IMR-90 (cell line): ENCODE data around the gene GABRB1. TPM values are rescaled to one million over a fixed set of nuclear protein-coding genes. Genes with fewer than 3 reads are reported as not detected.

ENCODE experiments used
- ATAC-seq: fragments of 200-7000 bp; cut with Tn5 transposase; 2 replicates; pipeline ENCODE4 v1.9.1; 2020; ENCODE audit warnings: low read depth, mild to moderate bottlenecking, moderate library complexity
- BruUV-seq: library from RNA; stranded (reverse); fragments of 400-500 nt; replicated peaks from 2 replicates; lab custom pipeline; 2021; lab: Mats Ljungman, UMichigan
- CTCF ChIA-PET: fragments of 300-600 bp; formaldehyde crosslinking; extraction: SDS; loops from one replicate; lab custom pipeline; 2021; ENCODE audit warnings: antibody characterized with exemption; lab: Yijun Ruan, JAX
- POLR2A ChIA-PET: fragments of 300-600 bp; sonication (Branson Sonifier 250); formaldehyde crosslinking; loops from one replicate; lab custom pipeline; 2022; ENCODE audit warnings: antibody characterized with exemption; ENCODE audit not compliant: unreplicated experiment; lab: Charles Lee
- DNase-seq: peaks from one replicate; pipeline ENCODE4 v3.0.0; 2013
- H2AFZ ChIP-seq: replicated peaks from 2 replicates; pipeline ENCODE3; 2013; ENCODE audit warnings: low read length, mild to moderate bottlenecking; ENCODE audit not compliant: poor library complexity
- H2AK5ac ChIP-seq: 2 replicates; pipeline ENCODE4 v1.6.1; 2013; ENCODE audit warnings: low read depth, low read length, inconsistent platforms
- H2AK9ac ChIP-seq: replicated peaks from 2 replicates; pipeline ENCODE3; 2013; ENCODE audit warnings: mild to moderate bottlenecking, low read depth, low read length, moderate library complexity; ENCODE audit not compliant: poor library complexity
- H2BK120ac ChIP-seq: 2 replicates; pipeline ENCODE4 v1.6.1; 2013; ENCODE audit warnings: low read depth, low read length, inconsistent platforms
- H2BK15ac ChIP-seq: 3 replicates; pipeline ENCODE4 v1.6.1; 2013; ENCODE audit warnings: low read depth, low read length, inconsistent platforms
- H2BK20ac ChIP-seq: 2 replicates; pipeline ENCODE4 v1.6.1; 2013; ENCODE audit warnings: low read depth, mild to moderate bottlenecking, inconsistent platforms, low read length, moderate library complexity
- H2BK5ac ChIP-seq: 2 replicates; pipeline ENCODE4 v1.6.1; 2013; ENCODE audit warnings: mild to moderate bottlenecking, low read depth, low read length, inconsistent platforms; ENCODE audit not compliant: poor library complexity, severe bottlenecking
- H3K14ac ChIP-seq: replicated peaks from 2 replicates; pipeline ENCODE4 v1.6.1; 2013; ENCODE audit warnings: low read depth, low read length, inconsistent platforms
- H3K18ac ChIP-seq: 2 replicates; pipeline ENCODE4 v1.6.1; 2013; ENCODE audit warnings: low read depth, low read length, control low read depth
- H3K23ac ChIP-seq: 2 replicates; pipeline ENCODE4 v1.6.1; 2013; ENCODE audit warnings: low read depth, low read length, inconsistent platforms
- H3K27ac ChIP-seq: 2 replicates; pipeline ENCODE4 v1.5.1; 2013; ENCODE audit warnings: mild to moderate bottlenecking, control low read depth, low read length; ENCODE audit not compliant: insufficient read depth
- H3K27me3 ChIP-seq: 2 replicates; pipeline ENCODE4 v1.6.1; 2013; ENCODE audit warnings: low read length; ENCODE audit not compliant: control insufficient read depth, insufficient read depth
- H3K36me3 ChIP-seq: 2 replicates; pipeline ENCODE4 v1.6.1; 2013; ENCODE audit warnings: low read length, mixed read lengths; ENCODE audit not compliant: control insufficient read depth, insufficient read depth
- H3K4ac ChIP-seq: 2 replicates; pipeline ENCODE4 v1.6.1; 2013; ENCODE audit warnings: low read depth, low read length, inconsistent platforms
- H3K4me1 ChIP-seq: 2 replicates; pipeline ENCODE4 v1.6.1; 2013; ENCODE audit warnings: low read length, mixed read lengths; ENCODE audit not compliant: control insufficient read depth, insufficient read depth
- H3K4me2 ChIP-seq: 2 replicates; pipeline ENCODE4 v1.6.1; 2013; ENCODE audit warnings: low read depth, mild to moderate bottlenecking, control low read depth, low read length, moderate library complexity
- H3K4me3 ChIP-seq: 2 replicates; pipeline ENCODE4 v1.5.1; 2013; ENCODE audit warnings: low read depth, mild to moderate bottlenecking, control low read depth, low read length, moderate library complexity; ENCODE audit not compliant: insufficient read depth
- H3K56ac ChIP-seq: 2 replicates; pipeline ENCODE4 v1.6.1; 2013; ENCODE audit warnings: low read length, inconsistent platforms; ENCODE audit not compliant: insufficient read depth; ENCODE audit errors: extremely low read depth
- H3K79me1 ChIP-seq, 2 experiments: 2 replicates each; pipeline ENCODE4 v1.6.1; 2013; ENCODE audit warnings: low read length in 2 of 2, inconsistent platforms in 1 of 2, low read depth in 1 of 2
- H3K9ac ChIP-seq: 2 replicates; pipeline ENCODE4 v1.6.1; 2013; ENCODE audit warnings: low read depth, low read length, control low read depth
- H3K9me1 ChIP-seq: 2 replicates; pipeline ENCODE4 v1.6.1; 2013; ENCODE audit warnings: low read length, inconsistent platforms; ENCODE audit not compliant: insufficient read depth
- H3K9me3 ChIP-seq: 2 replicates; pipeline ENCODE4 v1.6.1; 2013; ENCODE audit warnings: low read length; ENCODE audit not compliant: control insufficient read depth, insufficient read depth
- H4K20me1 ChIP-seq: 2 replicates; pipeline ENCODE4 v1.6.1; 2013; ENCODE audit warnings: low read length, inconsistent platforms; ENCODE audit not compliant: insufficient read depth
- H4K5ac ChIP-seq: 2 replicates; pipeline ENCODE4 v1.6.1; 2013; ENCODE audit warnings: mild to moderate bottlenecking, low read depth, low read length, control low read depth
- H4K8ac ChIP-seq, 2 experiments: 2 replicates each; pipeline ENCODE4 v1.6.1; 2013; ENCODE audit warnings: low read depth in 2 of 2, low read length in 2 of 2, control low read depth in 1 of 2, inconsistent platforms in 1 of 2
- H4K91ac ChIP-seq: 2 replicates; pipeline ENCODE4 v1.6.1; 2013; ENCODE audit warnings: low read depth, low read length, inconsistent platforms; ENCODE audit not compliant: insufficient read depth
- MAFK ChIP-seq: IDR thresholded peaks from 2 replicates; pipeline ENCODE4 v1.6.1; 2012; ENCODE audit warnings: low read depth, low read length, improper control_type of control experiment
- MXI1 ChIP-seq: IDR thresholded peaks from 2 replicates; pipeline ENCODE4 v1.6.1; 2012; ENCODE audit warnings: low read depth, mild to moderate bottlenecking, low read length, moderate library complexity, borderline replicate concordance
- POLR2A ChIP-seq: IDR thresholded peaks from 2 replicates; pipeline ENCODE4 v1.6.1; 2012; ENCODE audit warnings: mild to moderate bottlenecking, low read depth, low read length
- RFX5 ChIP-seq: IDR thresholded peaks from 2 replicates; pipeline ENCODE4 v1.8.0; 2012; ENCODE audit warnings: low read depth, mild to moderate bottlenecking, low read length, moderate library complexity
- dilution Hi-C: fragments of 300-500 bp; cut with HindIII; formaldehyde crosslinking; loops from one replicate; pipeline ENCODE4 v1.14.3; 2018; ENCODE audit warnings: low sequenced_read_pairs; ENCODE audit not compliant: unreplicated experiment
- in situ Hi-C: fragments of 300-500 bp; cut with MboI; formaldehyde crosslinking; loops from 3 replicates; pipeline ENCODE4 v1.14.3; 2019; ENCODE audit warnings: low sequenced_read_pairs, inconsistent platforms, mixed read lengths
- intact Hi-C: fragments of 100-400 bp; cut with micrococcal nuclease; formaldehyde crosslinking; loops from 2 replicates; pipeline ENCODE4 v1.10.0; 2022
- polyA plus RNA-seq, 3 experiments: library from polyadenylated mRNA; depleted of rRNA; stranded (reverse); fragments of >200 nt; gene quantifications; 2 replicates each; pipeline ENCODE4 v1.2.3, GENCODE V29; 2012; ENCODE audit warnings: low replicate concordance in 1 of 3
- total RNA-seq: library from RNA; depleted of rRNA; stranded (reverse); fragments of >200 nt; gene quantifications from 2 replicates; pipeline ENCODE4 v1.2.3, GENCODE V29; 2012
- TF ChIP-seq, protein P1 (sequence below): conservative IDR thresholded peaks from 2 replicates; pipeline ENCODE4 v1.5.1; 2012; ENCODE audit warnings: mild to moderate bottlenecking, low read depth, low read length, improper control_type of control experiment
- TF ChIP-seq, protein P2 (sequence below): fragments of 150-350 bp; IDR thresholded peaks from 2 replicates; pipeline ENCODE4 v1.6.1; 2017; ENCODE audit warnings: mild to moderate bottlenecking, antibody characterized with exemption, low read length, low read depth

GABRB1 gene
- total and polyA plus RNA-seq, 2 of the 4 experiments (the other 2 are of a cell fraction), result 4.7 to 16.1 TPM

DNA sequence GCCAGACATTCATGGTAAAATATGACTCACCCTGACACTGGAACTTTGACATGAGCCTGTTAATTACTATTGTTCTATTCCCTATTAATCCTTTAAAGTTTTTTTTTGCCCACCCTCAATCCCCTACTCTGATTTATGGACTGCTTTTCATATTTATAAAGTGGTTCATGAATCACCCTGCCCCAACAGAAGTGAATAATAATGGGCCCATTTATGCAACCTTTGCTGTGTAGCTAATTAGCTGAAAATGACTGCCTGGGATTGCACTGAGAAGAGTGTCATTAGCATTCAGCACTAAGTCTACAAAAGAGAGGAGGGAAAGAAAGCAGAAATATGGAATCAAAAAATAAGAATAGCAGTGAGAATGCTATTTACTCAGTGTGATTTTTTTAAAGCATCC is 277.8 kb downstream of the GABRB1 start:
- no peak overlapping the region for H4K91ac ChIP-seq
- no peaks in the 10 kb centered on the region for H3K4me1 ChIP-seq
- H3K9me3 ChIP-seq, result no peaks in the 10 kb centered on the region
- in situ Hi-C loops, result no loop called here
- no peak overlapping the region for H2BK5ac ChIP-seq
- H3K79me1 ChIP-seq, result no peaks in the 10 kb centered on the region
- H3K23ac ChIP-seq, result no peak overlapping the region
- no peak overlapping the region for H3K9ac ChIP-seq
- no peak overlapping the region for H2AK5ac ChIP-seq
- no peak overlapping the region for H3K4me2 ChIP-seq
- BruUV-seq, result no TSS peak
- ATAC-seq, result no peak
- no peak overlapping the region for H3K4me3 ChIP-seq
- H3K18ac ChIP-seq, result no peak overlapping the region
- TF ChIP-seq MXI1 (no peak), RFX5 (no peak), MAFK (no peak), POLR2A (no peak)
- TF ChIP-seq, protein P1, sequence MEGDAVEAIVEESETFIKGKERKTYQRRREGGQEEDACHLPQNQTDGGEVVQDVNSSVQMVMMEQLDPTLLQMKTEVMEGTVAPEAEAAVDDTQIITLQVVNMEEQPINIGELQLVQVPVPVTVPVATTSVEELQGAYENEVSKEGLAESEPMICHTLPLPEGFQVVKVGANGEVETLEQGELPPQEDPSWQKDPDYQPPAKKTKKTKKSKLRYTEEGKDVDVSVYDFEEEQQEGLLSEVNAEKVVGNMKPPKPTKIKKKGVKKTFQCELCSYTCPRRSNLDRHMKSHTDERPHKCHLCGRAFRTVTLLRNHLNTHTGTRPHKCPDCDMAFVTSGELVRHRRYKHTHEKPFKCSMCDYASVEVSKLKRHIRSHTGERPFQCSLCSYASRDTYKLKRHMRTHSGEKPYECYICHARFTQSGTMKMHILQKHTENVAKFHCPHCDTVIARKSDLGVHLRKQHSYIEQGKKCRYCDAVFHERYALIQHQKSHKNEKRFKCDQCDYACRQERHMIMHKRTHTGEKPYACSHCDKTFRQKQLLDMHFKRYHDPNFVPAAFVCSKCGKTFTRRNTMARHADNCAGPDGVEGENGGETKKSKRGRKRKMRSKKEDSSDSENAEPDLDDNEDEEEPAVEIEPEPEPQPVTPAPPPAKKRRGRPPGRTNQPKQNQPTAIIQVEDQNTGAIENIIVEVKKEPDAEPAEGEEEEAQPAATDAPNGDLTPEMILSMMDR, result no peak
- TF ChIP-seq, protein P2, sequence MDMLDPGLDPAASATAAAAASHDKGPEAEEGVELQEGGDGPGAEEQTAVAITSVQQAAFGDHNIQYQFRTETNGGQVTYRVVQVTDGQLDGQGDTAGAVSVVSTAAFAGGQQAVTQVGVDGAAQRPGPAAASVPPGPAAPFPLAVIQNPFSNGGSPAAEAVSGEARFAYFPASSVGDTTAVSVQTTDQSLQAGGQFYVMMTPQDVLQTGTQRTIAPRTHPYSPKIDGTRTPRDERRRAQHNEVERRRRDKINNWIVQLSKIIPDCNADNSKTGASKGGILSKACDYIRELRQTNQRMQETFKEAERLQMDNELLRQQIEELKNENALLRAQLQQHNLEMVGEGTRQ, result no peak
- H3K36me3 ChIP-seq, result no peaks in the 10 kb centered on the region
- no peak overlapping the region for H2AFZ ChIP-seq
- H2BK20ac ChIP-seq, result no peak overlapping the region
- H4K8ac ChIP-seq, result no peak overlapping the region
- intact Hi-C loops, result loop anchor here (10.0 kb wide), 1 partner anchor 136 kb away; no protein-coding TSS in a partner anchor
- no peak for DNase-seq
- H2AK9ac ChIP-seq, result no peak overlapping the region
- H3K14ac ChIP-seq, result no peak overlapping the region
- H3K4ac ChIP-seq, result no peak overlapping the region
- H2BK120ac ChIP-seq, result no peak overlapping the region
- H3K56ac ChIP-seq, result no peak overlapping the region
- H2BK15ac ChIP-seq, result no peak overlapping the region
- POLR2A ChIA-PET, result no interaction called here
- CTCF ChIA-PET, result no interaction called here
- dilution Hi-C loops, result no loop called here
- no peaks in the 10 kb centered on the region for H4K20me1 ChIP-seq
- no peak overlapping the region for H4K5ac ChIP-seq
- no peaks in the 10 kb centered on the region for H3K27me3 ChIP-seq
- no peak overlapping the region for H3K27ac ChIP-seq
- no peaks in the 10 kb centered on the region for H3K9me1 ChIP-seq
